OCI-M1 (cell line): ENCODE results near the gene FAM117B.
"Not testable (repeated sequence)": the region's sequence is repeated elsewhere in the genome, so short reads cannot be mapped to it uniquely, and the experiment has no call there.

Experiments
- DNase-seq: peaks from one replicate; lab custom pipeline; 2025; lab: John Stamatoyannopoulos, UW

Gene FAM117B

DNA sequence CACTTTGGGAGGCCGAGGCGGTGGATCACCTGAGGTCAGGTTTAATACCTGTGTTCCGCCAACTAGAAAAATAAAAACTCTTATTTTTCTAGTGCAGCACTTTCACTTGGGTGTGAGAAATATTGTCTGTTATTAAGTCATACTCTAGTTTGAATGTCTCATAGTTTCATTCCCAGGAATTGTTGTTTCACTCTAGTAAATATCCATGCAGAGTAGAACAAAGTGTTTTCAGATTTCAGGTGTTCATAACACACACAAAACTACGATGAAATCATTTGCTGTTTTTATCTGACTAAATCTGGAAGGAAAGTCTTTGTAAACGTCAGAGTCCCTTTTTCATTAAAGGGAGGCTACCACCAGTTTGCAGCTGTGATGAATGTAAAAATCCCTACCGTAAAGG is 4.0 kb downstream of the FAM117B start:
- DNase-seq = no peak

DNA sequence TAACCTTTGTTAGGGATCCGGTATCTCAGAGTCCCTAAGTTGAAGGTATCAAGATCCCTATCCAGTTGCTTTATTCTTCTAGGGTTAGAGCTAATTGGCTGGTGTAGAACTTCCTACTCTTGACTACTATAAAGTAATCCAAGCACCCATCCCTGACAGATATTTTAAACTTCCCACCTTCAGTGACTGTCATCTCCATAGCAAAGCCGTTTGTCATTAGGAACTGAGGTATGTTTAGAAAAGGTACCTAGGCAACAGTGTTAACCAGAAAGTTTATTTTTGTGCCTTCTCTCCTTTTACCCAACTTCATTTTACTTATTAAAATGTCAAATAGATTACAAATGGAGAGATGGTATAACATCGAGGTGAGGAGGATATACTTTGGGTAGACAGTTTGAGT is 4.5 kb downstream of the FAM117B start:
- no peak for DNase-seq

DNA sequence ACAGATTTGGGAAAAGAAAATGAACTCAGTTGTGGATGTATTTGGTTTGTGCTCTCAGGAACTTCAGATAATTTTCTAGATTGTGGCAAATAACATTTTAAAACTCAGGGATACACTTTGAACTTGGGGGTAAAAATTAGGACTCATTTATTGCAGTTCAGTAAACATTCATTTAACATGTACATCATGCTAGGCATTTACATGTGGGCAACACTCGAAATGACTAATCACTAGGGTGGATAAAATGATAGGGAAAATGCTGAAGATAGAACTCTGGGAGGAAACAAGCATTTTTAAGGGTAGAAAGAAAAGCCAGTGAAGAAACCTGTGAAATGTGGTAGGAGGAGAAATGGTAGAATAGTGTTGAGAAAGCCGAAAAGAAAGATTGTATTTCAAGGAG is 7.8 kb downstream of the FAM117B start:
- no peak for DNase-seq

DNA sequence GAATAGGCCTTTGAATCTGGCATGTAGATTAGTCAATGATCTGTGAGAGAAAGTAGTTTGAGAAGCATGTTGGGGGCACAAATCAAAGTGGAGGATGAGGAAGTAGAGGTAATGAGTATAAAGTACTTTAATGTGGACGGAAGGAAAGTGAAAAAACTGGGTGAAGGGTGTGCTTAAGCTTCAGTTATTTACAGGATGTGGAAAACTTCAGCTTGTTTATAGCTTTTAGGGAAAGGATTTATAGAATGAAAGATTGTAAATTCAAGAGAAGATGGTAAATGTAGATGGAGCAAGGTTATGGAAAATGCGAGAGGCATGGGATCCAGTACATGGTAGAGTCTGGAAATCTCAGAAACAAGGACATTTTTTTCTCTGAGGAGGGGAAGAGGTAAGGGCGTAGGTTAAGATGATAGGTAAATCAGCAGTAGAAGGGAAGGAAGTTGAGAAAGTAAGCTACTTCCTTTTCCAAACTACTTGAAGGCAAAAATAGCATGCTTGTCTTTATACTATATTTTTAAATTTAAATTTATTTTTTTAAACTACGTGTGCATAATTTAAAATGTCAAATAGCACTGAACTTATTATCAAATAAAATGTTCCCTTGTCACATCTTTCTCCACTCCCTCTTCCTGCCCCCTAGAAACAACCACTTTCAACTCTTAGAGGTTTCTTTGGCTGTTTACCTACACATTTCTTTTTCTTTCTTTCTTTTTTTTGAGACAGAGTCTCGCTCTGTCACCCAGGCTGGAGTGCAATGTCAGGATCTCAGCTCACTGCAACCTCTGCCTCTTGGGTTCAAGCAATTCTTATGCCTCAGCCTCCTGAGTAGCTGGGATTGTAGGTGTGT is 8.5 kb downstream of the FAM117B start:
- DNase-seq = no peak

DNA sequence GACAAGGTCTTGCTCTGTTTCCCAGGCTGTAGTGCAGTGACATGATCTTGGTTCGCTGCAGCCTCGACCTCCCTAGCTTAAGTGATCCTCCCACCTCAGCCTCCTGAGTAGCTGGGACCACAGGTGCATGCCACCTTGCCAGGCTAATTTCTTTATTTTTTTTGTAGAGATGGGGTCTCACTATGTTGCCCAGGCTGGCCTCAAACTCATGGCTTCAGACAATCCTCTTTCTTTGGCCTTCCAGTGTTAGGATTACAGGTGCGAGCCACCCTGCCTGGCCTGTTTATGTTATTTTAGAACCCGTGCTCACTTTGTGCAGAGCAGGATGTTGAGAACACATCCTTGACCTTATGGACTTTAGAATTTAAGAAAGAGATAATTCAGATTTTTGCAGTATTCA is 17.4 kb downstream of the FAM117B start:
- DNase-seq = no peak

DNA sequence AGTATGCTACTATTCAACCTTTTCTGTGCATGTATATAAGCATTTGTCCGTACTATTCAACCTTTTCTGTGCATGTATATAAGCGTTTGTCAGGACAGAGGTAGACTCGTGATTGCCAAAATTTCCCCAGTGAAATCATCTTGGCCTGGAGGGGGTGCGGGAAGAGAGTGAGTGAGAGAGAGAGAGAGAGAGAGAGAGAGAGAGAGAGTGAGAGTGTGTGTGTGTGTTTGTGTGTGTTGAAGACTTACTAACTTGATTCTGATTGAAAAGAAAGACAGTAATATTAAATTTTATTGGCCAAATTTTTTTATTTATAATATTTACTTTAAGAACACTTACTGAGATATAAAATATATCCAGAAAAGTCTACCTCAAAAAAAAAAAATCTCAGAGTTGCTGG is 19.1 kb downstream of the FAM117B start:
- no peak for DNase-seq

DNA sequence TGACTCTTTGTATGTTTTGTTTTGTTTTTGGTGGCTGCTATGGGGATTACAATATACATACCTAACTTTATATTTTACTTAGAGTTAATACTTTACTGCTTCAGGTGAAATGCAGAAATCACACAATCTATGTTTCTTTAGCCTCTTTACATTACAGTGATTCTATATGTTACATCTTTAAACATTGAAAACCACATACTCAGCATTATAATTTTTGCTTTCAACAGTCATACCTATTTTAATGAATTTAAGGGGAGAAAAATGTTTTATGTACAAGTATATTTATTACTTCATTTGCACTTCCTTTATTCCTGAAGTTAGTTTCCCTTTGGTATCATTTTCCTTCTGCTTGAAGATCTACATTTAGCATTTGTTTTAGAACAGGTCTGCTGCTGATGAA is 23.1 kb downstream of the FAM117B start:
- DNase-seq = no peak

DNA sequence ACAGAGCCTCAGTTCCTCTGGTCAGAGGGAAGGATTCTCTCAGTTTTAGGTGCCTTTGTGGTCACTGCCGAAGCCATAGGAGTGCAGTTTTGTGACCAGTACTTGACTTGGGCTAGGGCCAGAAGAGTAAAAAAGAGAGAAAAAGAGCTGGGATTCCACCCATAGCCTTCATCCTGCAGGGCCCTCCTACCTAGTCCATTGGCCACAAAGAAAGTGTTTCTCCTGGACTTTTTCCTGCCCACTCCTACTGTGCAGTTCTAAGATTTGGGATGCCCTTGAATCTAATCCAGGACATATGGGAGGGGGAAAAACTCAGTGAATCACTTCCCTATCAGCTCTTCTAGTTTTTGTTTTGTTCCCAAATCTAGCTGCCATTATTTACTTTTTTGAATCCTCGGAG is 26.0 kb downstream of the FAM117B start:
- DNase-seq = no peak

DNA sequence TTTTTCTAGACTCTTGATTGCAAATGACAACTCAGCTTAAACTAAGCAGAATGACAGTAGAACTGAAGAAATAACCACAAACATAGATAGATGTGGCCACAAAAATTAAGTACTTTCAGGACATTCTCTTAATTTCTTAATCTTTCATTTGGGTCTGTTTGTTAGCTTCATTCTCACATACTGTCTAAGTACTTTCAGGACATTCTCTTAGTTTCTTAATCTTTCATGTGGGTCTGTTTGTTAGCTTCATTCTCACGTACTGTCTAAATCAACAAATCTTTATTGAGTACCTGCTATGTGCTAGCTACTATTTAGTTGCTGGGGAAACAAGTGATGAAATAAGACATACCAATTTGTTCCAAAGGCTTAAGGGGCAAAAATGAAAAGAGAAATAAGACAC is 35.1 kb downstream of the FAM117B start:
- DNase-seq = no peak

DNA sequence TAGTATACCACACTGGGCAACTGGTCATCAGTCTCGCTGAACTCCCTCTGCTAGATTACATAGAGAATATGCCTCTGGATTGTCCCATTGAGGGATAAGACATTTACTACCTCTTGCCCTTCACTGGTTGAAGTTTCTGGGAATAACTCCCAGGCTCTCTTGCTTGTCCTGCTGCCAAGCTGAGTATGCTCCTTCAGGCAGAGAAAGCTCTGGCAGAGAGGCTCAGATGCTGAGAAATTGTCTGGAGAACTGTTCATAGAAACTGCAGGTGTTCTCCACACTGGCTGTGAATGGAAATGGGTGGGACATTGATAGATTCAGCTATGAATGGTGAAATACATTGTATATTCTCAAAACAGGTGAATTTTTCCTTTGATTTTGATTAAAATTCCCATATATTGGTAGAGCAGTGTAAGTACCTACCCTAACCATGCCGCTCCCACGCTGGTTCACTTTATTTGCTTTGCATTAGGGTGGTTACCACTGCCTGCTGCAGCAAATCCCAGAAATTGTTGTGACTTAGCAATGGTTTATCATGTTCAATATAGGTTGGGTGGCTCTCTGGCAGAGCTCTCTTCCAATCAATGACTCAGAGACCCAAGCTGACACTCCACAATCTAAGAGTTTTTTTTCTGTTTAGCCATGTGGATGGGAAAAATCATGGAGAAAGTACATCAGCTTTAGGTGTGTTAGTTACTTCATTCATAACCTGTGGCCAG is 36.7 kb downstream of the FAM117B start:
- DNase-seq = no peak

DNA sequence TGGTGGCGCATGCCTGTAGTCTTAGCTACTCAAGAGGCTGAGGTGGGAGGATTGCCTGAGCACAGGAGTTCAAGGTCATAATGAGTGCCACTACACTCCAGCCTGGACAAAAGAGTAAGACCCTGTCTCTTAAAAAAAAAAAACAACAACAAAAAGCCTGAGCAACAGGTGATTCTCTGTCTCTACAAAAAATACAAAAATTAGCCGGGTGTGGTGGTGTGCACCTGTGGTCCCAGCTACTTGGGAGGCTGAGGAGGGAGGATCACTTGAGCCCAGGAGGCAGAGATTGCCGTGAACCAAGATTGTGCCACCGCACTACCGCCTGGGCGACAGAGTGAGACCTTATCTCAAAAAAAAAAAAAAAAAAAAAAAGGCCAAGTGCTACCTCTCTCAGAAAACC is 40.3 kb downstream of the FAM117B start:
- not testable (repeated sequence) for DNase-seq

DNA sequence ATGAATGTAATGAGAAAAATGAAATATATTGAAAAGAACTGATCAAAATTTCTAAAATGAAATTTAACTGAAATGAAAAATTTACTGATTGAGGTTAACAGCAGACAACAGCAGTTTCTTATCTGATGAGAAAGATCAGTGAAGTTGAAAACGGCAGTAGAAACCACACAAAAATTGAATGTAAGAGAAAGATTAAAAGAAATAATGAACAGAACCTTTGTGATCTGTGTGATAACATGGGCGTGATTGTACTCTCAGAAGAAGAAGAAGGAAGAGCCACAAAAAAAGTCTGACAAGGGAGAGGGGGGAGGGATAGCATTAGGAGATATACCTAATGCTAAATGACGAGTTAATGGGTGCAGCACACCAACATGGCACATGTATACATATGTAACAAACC is 45.2 kb downstream of the FAM117B start:
- DNase-seq = no peak

DNA sequence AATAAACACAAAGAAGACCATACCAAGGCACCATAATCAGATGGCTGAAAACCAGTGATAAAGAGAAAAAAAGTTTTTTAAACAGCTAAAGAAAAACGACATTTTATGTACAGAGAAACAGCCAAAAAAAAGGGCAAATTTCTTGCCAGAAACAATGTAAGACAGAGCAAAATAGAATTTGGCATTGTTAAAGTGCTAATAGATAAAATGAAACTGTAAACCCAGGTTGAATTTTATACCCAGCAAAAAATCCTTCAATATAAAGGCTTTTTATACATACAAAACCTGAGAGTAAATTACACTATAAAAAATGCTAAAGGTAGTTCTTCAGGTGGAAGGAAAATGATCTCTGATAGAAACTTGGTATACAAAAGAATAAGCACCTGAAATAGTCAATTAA is 45.7 kb downstream of the FAM117B start:
- DNase-seq = no peak

DNA sequence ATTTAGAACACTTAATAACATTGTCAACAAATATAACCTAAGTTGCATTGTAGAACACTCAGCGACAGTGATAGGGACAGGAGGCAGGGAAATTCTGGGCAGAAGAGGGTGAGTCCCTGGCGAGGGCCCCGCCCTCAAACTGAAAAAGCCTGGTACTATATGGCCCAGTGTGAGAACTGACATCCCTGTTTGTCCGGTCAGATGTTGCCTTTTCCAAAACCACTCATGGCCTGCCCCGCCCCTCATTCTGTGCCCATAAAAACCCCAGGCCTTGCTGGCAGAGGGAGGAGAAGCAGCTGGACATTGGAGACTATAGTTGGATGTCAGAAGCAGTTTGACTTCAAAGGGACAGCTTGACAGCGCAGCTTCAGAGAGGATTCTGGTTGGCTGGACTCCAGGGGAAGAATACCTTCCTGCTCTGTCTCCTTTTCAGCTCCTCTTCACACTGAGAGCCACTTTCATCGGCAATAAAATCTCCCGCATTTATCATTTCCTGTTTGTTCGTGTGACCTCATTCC is 47.0 kb downstream of the FAM117B start:
- no peak for DNase-seq

DNA sequence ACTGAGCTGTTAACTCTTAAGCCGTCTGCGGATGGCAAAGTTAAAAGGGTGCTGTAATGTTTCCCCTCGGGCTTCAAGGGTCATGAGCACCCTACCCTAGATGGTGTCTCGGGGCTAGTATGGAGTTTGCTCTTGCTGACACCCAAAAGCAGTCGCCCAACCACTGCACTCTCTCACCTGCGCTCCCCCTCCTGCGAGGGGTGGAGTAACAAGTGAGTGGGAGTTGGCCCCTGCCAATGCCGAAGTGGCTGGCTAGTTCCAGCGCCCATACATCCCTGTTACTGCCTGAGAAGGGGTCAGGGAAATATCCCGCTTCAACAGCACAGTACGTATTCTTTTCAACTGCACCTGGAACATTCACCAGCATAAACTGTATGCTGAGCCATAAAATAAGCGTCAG is 47.5 kb downstream of the FAM117B start:
- no peak for DNase-seq

DNA sequence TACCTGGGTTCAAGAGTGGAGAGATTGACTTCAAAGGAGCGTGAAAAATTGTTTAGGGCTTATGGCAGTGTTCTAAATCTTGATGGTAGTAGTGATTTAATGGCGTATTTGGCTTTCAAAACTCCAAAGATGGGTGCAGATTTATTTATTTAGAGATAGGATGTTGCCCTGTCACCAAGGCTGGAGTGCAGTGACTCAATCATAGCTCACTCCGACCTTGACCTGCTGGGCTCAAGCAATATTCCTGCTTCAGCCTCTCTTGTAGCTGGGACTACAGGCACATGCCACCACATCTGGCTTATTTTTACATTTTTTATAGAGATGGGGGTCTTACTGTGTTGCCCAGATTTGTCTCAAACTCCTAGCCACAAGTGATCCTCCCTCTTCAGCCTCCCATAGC is 52.5 kb downstream of the FAM117B start:
- no peak for DNase-seq

DNA sequence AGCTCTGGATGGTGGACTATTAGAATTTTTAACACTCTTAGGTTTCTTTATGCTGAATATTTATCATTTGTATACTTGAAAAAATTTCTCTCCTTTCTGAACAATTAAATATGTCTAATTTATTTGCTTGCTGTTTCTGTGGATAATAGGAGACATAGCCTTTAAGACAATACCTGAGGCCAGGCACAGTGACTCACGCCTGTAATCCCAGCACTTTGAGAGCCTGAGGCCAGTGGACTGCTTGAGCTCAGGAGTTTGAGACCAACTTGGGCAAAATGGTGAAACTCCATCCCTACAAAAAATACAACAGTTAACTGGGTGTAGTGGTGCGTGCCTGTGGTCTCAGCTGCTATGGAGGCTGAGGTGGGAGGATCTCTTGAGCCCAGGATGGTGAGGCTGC is 54.7 kb downstream of the FAM117B start:
- no peak for DNase-seq

DNA sequence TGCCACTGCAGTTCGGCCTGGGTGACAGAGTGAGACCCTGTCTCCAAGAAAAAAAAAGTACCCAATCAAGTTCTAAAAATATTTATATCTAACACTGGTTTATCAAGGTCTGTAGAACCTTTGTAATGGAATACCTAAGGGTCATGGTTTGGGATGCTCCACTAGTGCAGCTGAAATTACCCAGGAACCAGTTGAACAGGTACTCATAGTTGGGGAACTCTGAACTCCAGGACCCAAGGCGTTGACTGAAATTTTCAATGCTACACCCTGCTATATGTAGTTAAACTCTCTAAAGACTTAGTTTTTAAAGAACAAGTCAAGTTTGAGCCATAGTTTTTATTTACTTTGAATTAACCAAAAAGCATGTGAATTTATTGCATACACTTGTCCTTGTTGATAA is 55.1 kb downstream of the FAM117B start:
- DNase-seq = no peak

DNA sequence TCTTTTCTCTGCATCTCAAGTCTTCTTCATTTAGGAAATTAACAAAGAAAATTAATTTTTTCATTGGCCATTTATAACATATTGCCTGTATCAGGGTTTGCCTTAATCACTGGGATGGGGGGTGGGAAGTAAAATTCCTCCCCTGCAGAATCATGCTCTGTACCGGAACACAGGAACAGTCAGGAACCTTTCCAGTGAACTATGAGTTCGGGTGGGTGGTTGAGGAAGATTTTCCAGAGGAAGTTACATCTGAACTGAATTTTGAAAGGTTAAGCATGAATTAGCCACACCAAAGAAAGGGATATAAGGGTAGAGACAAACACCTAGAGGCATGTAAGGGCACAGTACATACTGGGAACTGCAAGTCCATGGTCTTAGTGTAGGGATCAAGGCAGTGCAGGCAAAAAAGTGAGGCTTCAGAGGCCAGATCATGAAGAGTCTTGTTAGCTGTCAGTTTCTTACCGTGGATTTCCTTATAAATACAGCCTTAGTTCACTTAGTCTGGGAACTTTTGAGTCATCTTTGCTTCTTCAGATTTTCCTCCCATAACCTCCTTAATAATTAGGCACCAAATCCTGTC is 55.6 kb downstream of the FAM117B start:
- DNase-seq = no peak

DNA sequence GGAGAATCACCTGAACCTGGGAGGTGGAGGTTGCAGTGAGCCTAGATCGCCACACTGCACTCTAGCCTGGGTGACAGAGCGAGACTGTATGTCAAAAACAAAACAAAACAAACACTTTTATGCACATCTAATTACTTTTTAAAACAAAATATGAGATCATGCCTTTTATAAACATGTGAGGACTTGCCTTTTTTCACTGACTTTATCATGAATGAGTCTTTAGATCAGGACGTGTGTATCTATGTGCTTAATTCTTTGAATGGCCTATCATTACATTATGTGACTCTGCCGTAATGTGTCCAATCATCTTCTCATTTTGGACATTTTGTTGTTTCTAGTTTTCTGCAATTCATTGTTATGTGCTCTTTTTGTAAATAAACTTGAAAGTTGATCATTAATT is 58.7 kb downstream of the FAM117B start:
- DNase-seq = no peak

DNA sequence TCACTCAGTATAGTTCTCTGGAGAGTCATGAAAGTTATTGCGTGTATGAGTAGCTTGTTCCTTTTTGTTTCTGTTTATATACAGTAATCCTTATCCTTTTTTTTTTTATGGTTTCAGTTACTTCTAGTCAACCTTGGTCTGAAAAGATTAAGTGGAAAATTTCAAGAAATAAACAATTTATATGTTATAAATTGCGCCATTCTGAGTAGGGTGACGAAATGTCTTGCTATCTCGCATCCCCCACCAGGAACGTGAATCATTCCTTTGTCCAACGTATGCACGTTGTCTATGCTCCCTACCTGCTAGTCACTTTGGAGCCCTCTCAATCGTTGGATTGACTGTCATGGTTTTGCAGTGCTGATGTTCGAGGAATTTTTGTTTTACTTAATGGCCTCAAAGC is 60.4 kb downstream of the FAM117B start:
- DNase-seq = no peak

DNA sequence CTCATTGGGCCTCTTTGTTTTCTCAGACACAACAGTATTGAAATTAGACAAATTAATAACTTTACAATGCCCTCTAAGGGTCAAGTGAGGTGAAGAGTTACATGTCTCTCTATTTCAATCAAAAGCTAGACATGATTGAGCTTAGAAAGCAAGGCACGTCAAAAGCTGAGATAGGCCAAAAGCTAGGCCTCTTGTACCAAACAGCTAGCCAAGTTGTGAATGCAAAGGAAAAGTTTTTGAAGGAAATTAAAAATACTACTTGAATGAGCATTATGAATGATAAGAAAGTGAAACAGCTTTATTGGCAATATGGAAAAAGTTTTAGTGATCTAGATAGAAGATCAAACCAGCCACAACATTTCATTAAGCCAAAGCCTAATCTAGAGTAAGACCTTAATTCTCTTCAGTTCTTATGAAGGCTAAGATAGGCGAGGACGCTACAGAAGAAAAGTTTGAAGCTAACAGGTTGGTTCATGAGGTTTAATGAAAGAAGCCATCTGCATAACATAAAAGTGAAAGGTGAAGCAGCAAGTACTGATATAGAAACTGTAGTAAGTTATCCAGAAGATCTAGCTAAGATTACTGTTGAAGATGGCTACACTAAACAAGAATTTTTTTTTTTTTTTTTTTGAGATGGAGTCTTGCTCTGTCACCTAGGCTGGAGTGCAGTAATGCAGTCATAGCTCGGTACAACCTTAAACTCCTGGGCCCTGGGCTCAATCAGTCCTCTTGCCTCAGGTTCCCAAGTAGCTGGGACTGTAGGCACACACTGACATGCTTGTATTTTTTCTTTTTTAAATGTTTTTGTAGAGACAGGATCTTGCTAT is 65.5 kb downstream of the FAM117B start:
- no peak for DNase-seq
